Heart left ventricle (tissue), 13 donors: ENCODE measurements around the gene PCDHGA12.

ENCODE experiments used
- POLR2A ChIP-seq, 2 donors: fragments of 450-650 bp; IDR thresholded peaks; one replicate each; pipeline ENCODE4 v1.6.1; 2017; ENCODE audit warnings: antibody characterized with exemption in 2 of 2, mild to moderate bottlenecking in 2 of 2, moderate library complexity in 2 of 2
- TF ChIP-seq, protein P1 (sequence below), 12 donors: fragments of 200-600 bp; sonication (generic) in 4 of 12; IDR thresholded peaks; one replicate each; pipeline versions ENCODE4 v1.5.0 to v1.8.0; 2018 to 2022; ENCODE audit warnings: antibody characterized with exemption in 12 of 12, mild to moderate bottlenecking in 5 of 12
- donor health status: ischemic (EF 13 %, LVEDD 7.1; RV severe dilation, severe dysfunction).
- donor health status: DM: no; HTN: yes; CAD: no.
- donor health status: DM: no; HTN: no; CAD: no.
- donor health status: ischemic (EF 25% LVEDD 6.9; RV normal size, moderate dysfunction).
- donor health status: ischemic (EF 25% LVEDD 5.7; RV mildly dilated, moderate dysfunction).
- donor health status: ischemic (EF 35%, LVEDD 5.7; RV mildly dilated, moderate dysfunction).
- donor health status: nonischemic (EF 11% LVEDD 7.7; RV severe dilation, severe dysfunction).
- donor health status: DM: yes; HTN: yes; CAD: no.
- donor health status: PGD.
- donor health status: ischemic (EF 29% LVEDD 5.4; RV normal size, mild dysfunction).
- donor health status: nonischemic (EF 23%, LVEDD 6.1; RV moderate dilation, normal function).

DNA sequence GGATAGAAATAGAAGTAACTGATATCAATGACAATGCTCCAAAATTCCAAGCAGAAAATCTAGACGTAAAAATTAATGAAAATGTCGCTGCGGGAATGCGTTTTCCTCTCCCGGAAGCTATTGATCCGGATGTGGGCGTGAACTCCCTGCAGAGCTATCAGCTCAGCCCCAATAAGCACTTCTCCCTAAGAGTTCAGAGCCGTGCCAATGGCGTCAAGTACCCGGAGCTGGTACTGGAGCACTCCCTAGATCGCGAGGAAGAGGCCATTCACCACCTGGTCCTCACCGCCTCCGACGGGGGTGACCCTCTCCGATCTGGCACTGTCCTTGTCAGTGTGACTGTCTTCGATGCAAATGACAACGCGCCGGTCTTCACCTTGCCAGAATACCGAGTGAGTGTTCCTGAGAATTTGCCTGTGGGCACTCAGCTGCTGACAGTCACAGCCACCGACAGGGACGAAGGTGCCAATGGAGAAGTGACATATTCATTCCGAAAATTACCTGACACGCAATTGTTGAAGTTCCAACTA is 16.7 kb upstream of the PCDHGA12 start:
- TF ChIP-seq, protein P1, sequence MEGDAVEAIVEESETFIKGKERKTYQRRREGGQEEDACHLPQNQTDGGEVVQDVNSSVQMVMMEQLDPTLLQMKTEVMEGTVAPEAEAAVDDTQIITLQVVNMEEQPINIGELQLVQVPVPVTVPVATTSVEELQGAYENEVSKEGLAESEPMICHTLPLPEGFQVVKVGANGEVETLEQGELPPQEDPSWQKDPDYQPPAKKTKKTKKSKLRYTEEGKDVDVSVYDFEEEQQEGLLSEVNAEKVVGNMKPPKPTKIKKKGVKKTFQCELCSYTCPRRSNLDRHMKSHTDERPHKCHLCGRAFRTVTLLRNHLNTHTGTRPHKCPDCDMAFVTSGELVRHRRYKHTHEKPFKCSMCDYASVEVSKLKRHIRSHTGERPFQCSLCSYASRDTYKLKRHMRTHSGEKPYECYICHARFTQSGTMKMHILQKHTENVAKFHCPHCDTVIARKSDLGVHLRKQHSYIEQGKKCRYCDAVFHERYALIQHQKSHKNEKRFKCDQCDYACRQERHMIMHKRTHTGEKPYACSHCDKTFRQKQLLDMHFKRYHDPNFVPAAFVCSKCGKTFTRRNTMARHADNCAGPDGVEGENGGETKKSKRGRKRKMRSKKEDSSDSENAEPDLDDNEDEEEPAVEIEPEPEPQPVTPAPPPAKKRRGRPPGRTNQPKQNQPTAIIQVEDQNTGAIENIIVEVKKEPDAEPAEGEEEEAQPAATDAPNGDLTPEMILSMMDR (IDR thresholded peaks at IDR 0.05), result no peak
- no peak for TF ChIP-seq POLR2A (IDR thresholded peaks at IDR 0.05)
